ENCODE data around the gene CCNL1. TPM values are rescaled to one million over a fixed set of nuclear protein-coding genes. Genes with fewer than 3 reads are reported as not detected.

The CCNL1 gene
- total and polyA plus RNA-seq, 2 donors (not counting 3 experiments of a cell fraction or from before 2014, with no cell fraction given): 119 to 137 TPM

DNA sequence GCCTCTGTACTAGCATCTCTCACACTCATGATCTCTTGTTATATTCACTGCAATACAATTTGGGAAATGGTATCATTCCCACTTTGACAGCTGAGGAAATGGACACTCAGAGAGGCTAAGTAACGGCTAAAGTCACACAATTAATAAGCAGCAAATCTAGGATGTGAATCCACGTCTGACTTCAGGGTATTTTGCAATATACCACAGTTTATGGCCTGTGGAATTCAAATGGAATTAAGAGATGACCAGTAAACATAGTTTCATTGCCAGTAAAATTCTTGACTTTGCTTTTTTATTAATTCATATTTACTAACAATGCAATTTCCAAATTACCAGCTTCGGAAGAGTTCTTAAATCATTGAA is 61.1 kb downstream of the CCNL1 start:
- FAIRE-seq: no peak
- no TSS peak for BruUV-seq (replicated peaks)
- H3K9me3 ChIP-seq (replicated peaks; ENCODE audit: control insufficient read depth, insufficient read depth, low read length): no peaks in the 10 kb centered on the region

More for the DNA sequence above, 61.1 kb downstream of the CCNL1 start:
- dilution Hi-C loops (cut with MboI; ENCODE audit: extremely low pct_ligation_motif_present, low sequenced_read_pairs) (no loop called here), intact Hi-C loops (cut with micrococcal nuclease) (no loop called here)
- no peaks in the 10 kb centered on the region for H3K79me2 ChIP-seq (ENCODE audit: control insufficient read depth, insufficient read depth, low read length)
- CTCF ChIA-PET: interaction anchor here (1.0 to 2.3 kb wide), 4 partner anchors 10 to 39 kb away, joined by 3 to 8 read pairs (median 4); no protein-coding TSS in a partner anchor
- POLR2A ChIA-PET: no interaction called here
- H3K27ac ChIP-seq (ENCODE audit: insufficient read depth, low read depth, low read length): no peak overlapping the region
- no peaks in the 10 kb centered on the region for H4K20me1 ChIP-seq (replicated peaks; ENCODE audit: control insufficient read depth, extremely low read depth, insufficient read depth, low read length)
- H3K36me3 ChIP-seq (ENCODE audit: control insufficient read depth in 2 of 2, extremely low read depth in 1 of 2, insufficient read depth in 2 of 2, low read length in 2 of 2): no peaks in the 10 kb centered on the region
- H3K9ac ChIP-seq (replicated peaks; ENCODE audit: extremely low read depth, insufficient read depth, low read length): no peak overlapping the region
- no peak overlapping the region for H2AFZ ChIP-seq (ENCODE audit: low read depth, low read length)
- no peak for TF ChIP-seq FOS (IDR thresholded peaks at IDR 0.05; ENCODE audit: borderline replicate concordance, insufficient read depth, low read length)
- no peak for TF ChIP-seq GATA2 (IDR thresholded peaks at IDR 0.05; ENCODE audit: insufficient read depth, insufficient read length, low read depth, low read length)
- no peak for TF ChIP-seq JUN (IDR thresholded peaks at IDR 0.05; ENCODE audit: borderline replicate concordance, insufficient read depth, insufficient read length, low read depth)
- TF ChIP-seq EZH2 (IDR thresholded peaks at IDR 0.05; ENCODE audit: borderline replicate concordance, low read depth, low read length, severe bottlenecking): no peak
- TF ChIP-seq, protein P1, sequence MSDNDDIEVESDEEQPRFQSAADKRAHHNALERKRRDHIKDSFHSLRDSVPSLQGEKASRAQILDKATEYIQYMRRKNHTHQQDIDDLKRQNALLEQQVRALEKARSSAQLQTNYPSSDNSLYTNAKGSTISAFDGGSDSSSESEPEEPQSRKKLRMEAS (IDR thresholded peaks at IDR 0.05; ENCODE audit: insufficient read depth, insufficient read length): no peak
- TF ChIP-seq POLR2AphosphoS5 (IDR thresholded peaks at IDR 0.05; ENCODE audit: insufficient read depth, low read depth, low read length): no peak
- TF ChIP-seq POLR2A (IDR thresholded peaks at IDR 0.05; ENCODE audit: low read depth, low read length): no peak
- TF ChIP-seq, protein P2, sequence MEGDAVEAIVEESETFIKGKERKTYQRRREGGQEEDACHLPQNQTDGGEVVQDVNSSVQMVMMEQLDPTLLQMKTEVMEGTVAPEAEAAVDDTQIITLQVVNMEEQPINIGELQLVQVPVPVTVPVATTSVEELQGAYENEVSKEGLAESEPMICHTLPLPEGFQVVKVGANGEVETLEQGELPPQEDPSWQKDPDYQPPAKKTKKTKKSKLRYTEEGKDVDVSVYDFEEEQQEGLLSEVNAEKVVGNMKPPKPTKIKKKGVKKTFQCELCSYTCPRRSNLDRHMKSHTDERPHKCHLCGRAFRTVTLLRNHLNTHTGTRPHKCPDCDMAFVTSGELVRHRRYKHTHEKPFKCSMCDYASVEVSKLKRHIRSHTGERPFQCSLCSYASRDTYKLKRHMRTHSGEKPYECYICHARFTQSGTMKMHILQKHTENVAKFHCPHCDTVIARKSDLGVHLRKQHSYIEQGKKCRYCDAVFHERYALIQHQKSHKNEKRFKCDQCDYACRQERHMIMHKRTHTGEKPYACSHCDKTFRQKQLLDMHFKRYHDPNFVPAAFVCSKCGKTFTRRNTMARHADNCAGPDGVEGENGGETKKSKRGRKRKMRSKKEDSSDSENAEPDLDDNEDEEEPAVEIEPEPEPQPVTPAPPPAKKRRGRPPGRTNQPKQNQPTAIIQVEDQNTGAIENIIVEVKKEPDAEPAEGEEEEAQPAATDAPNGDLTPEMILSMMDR (IDR thresholded peaks at IDR 0.05; ENCODE audit: extremely low read depth in 1 of 2, insufficient read depth in 1 of 2, low read depth in 1 of 2, low read length in 2 of 2): no peak
- no peak for TF ChIP-seq MYC (IDR thresholded peaks at IDR 0.05; ENCODE audit: low read depth, low read length)
- peaks cover 0 to 2% of the 10 kb centered on the region in 2 experiments for H3K27me3 ChIP-seq (ENCODE audit: control insufficient read depth in 2 of 2, insufficient read depth in 2 of 2, low read length in 2 of 2)
- no peaks in the 10 kb centered on the region for H3K9me1 ChIP-seq (replicated peaks; ENCODE audit: control insufficient read depth, extremely low read depth, insufficient read depth, low read length)
- no peak for DNase-seq (ENCODE audit: low read depth, low spot score)
- no peak overlapping the region for H3K4me3 ChIP-seq (replicated peaks in 1 of 3; ENCODE audit: insufficient read depth in 1 of 3, low read depth in 1 of 3, low read length in 3 of 3)
- H3K4me1 ChIP-seq (ENCODE audit: control insufficient read depth, extremely low read depth, insufficient read depth, low read length): no peaks in the 10 kb centered on the region
- no peak overlapping the region for H3K4me2 ChIP-seq (ENCODE audit: insufficient read depth, low read length)

Measured in endothelial cell of umbilical vein (primary cell).